Activated CD8-positive, alpha-beta memory T cell treated with anti-CD3 and anti-CD28 coated beads, Interleukin-2, amount 10 ng/mL, durations not matched to agents 7 days and 5 days (primary cell): Measurements from ENCODE around the gene PRKACA. TPM values are rescaled to one million over a fixed set of nuclear protein-coding genes. Genes with fewer than 3 reads are reported as not detected.
A peak's percentile ranks its signal among the peaks of the same experiment; 100 is the strongest.

Experiments used
- ATAC-seq: fragments of 150-1000 bp; cut with Tn5 transposase; one replicate; pipeline ENCODE4 v1.10.0; 2021; ENCODE audit warnings: moderate library complexity
- CTCF ChIA-PET: fragments of 350-600 bp; sonication (Branson Sonifier 250); formaldehyde crosslinking; loops from one replicate; lab custom pipeline; 2021; ENCODE audit warnings: antibody characterized with exemption; lab: Charles Lee
- DNase-seq: peaks from one replicate; pipeline ENCODE4 v3.0.0-alpha.2; 2020
- H3K27ac Mint-ChIP-seq: one replicate; pipeline ENCODE4 v1.8.0; 2021; ENCODE audit warnings: mild to moderate bottlenecking, mixed read lengths
- H3K27me3 Mint-ChIP-seq: one replicate; pipeline ENCODE4 v1.8.0; 2021; ENCODE audit warnings: mixed read lengths
- H3K36me3 Mint-ChIP-seq: one replicate; pipeline ENCODE4 v1.8.0; 2021; ENCODE audit warnings: mild to moderate bottlenecking, mixed read lengths
- H3K4me1 Mint-ChIP-seq: one replicate; pipeline ENCODE4 v1.8.0; 2021; ENCODE audit warnings: mixed read lengths
- H3K4me3 Mint-ChIP-seq: one replicate; pipeline ENCODE4 v1.8.0; 2021; ENCODE audit warnings: mild to moderate bottlenecking, moderate library complexity, mixed read lengths
- H3K9me3 Mint-ChIP-seq: one replicate; pipeline ENCODE4 v1.8.0; 2022; ENCODE audit warnings: low read depth, mixed read lengths
- total RNA-seq, 2 experiments: library from RNA; stranded (reverse); gene quantifications; one replicate each; pipeline ENCODE4 v1.2.3, GENCODE V29; 2021

The PRKACA gene
- total RNA-seq, 2 experiments from 2014 or later = 42.3 to 65.4 TPM

GRCh38 chr19:14142262-14143190, 25.0 kb upstream of the PRKACA start:
- peaks cover 10% of the 10 kb centered on the region for H3K4me1 Mint-ChIP-seq
- CTCF ChIA-PET = interaction anchor here (0.6 to 2.3 kb wide), 4 partner anchors 25 to 264 kb away, joined by 4 to 8 read pairs (median 5); no protein-coding TSS in a partner anchor
- ATAC-seq (no peak), DNase-seq (no peak)
- no peak overlapping the region for H3K4me3 Mint-ChIP-seq
- H3K27me3 Mint-ChIP-seq = no peaks in the 10 kb centered on the region
- peaks cover 2% of the 10 kb centered on the region for H3K36me3 Mint-ChIP-seq
- H3K9me3 Mint-ChIP-seq = no peaks in the 10 kb centered on the region
- H3K27ac Mint-ChIP-seq = no peak overlapping the region

GRCh38 chr19:14141041-14141440, 23.5 kb upstream of the PRKACA start:
- H3K27ac Mint-ChIP-seq = no peak overlapping the region
- ATAC-seq = no peak
- no peaks in the 10 kb centered on the region for H3K27me3 Mint-ChIP-seq
- no peak for DNase-seq
- H3K4me3 Mint-ChIP-seq = no peak overlapping the region
- no peaks in the 10 kb centered on the region for H3K9me3 Mint-ChIP-seq
- peaks cover 5% of the 10 kb centered on the region for H3K36me3 Mint-ChIP-seq
- peaks cover 13% of the 10 kb centered on the region for H3K4me1 Mint-ChIP-seq
- CTCF ChIA-PET = interaction anchor here (1.5 to 2.3 kb wide), 2 partner anchors 208 to 265 kb away, joined by 5 to 8 read pairs; no protein-coding TSS in a partner anchor

GRCh38 chr19:14139944-14140343, 22.4 kb upstream of the PRKACA start:
- Mint-ChIP-seq H3K9me3 (no peaks in the 10 kb centered on the region), H3K27ac (no peak overlapping the region), H3K4me1 (peaks cover 21% of the 10 kb centered on the region), H3K27me3 (no peaks in the 10 kb centered on the region), H3K4me3 (no peak overlapping the region), H3K36me3 (peaks cover 8% of the 10 kb centered on the region)
- no peak for DNase-seq
- no peak for ATAC-seq
- CTCF ChIA-PET = interaction anchor here (1.0 to 3.8 kb wide), 7 partner anchors 8 to 333 kb away, joined by 3 to 14 read pairs (median 3); partner anchors contain the start of gene MISP3

- H3K9me3 Mint-ChIP-seq = no peaks in the 10 kb centered on the region
- no peaks in the 10 kb centered on the region for H3K27me3 Mint-ChIP-seq
- no peak for ATAC-seq
- DNase-seq = no peak
- H3K4me3 Mint-ChIP-seq = peak overlapping the region; percentile 44
- CTCF ChIA-PET = interaction anchor here (1.0 to 3.8 kb wide), 10 partner anchors 9 to 281 kb away, joined by 3 to 38 read pairs (median 4); partner anchors contain the start of gene MISP3
- H3K4me1 Mint-ChIP-seq = peaks cover 31% of the 10 kb centered on the region
- H3K36me3 Mint-ChIP-seq = peaks cover 15% of the 10 kb centered on the region
- H3K27ac Mint-ChIP-seq = peak overlapping the region; percentile 29
These were observed 21.2 kb upstream of the PRKACA start for GRCh38 chr19:14138576-14139265.

- Mint-ChIP-seq H3K9me3 (no peaks in the 10 kb centered on the region), H3K36me3 (peaks cover 25% of the 10 kb centered on the region), H3K27me3 (no peaks in the 10 kb centered on the region), H3K4me1 (peaks cover 34% of the 10 kb centered on the region), H3K4me3 (peak within 1 kb of the TSS; percentile 88), H3K27ac (peak within 1 kb of the TSS; percentile 94)
- CTCF ChIA-PET = interaction anchor here (0.5 to 4.0 kb wide), 94 partner anchors 9 to 554 kb away, joined by 3 to 59 read pairs (median 5); partner anchors contain the start of genes ADGRE5, DNAJB1, GIPC1 and IL27RA
- ATAC-seq = peak; percentile 88
- DNase-seq = peak; percentile 99
These were observed 19.1 kb upstream of the PRKACA start, which contains the start of gene ASF1B for GRCh38 chr19:14136509-14137281. ASF1B (minus strand) TSS chr19:14136589; CDS start chr19:14136456, 133 bp downstream.

- ATAC-seq = no peak
- DNase-seq = no peak
- Mint-ChIP-seq H3K27ac (peak overlapping the region; percentile 94), H3K4me3 (peak overlapping the region; percentile 88), H3K4me1 (peaks cover 34% of the 10 kb centered on the region), H3K27me3 (no peaks in the 10 kb centered on the region), H3K36me3 (peaks cover 26% of the 10 kb centered on the region), H3K9me3 (no peaks in the 10 kb centered on the region)
- CTCF ChIA-PET = interaction anchor here (0.5 to 4.0 kb wide), 86 partner anchors 8 to 554 kb away, joined by 3 to 59 read pairs (median 5); partner anchors contain the start of genes ADGRE5, DNAJB1, GIPC1 and IL27RA
These were observed 18.5 kb upstream of the PRKACA start for GRCh38 chr19:14135985-14136508.

- CTCF ChIA-PET = interaction anchor here (0.6 to 4.0 kb wide), 15 partner anchors 10 to 372 kb away, joined by 3 to 59 read pairs (median 4); partner anchors contain the start of gene PRKACA
- H3K27me3 Mint-ChIP-seq = no peaks in the 10 kb centered on the region
- DNase-seq = no peak
- peaks cover 34% of the 10 kb centered on the region for H3K4me1 Mint-ChIP-seq
- peak overlapping the region; percentile 88 for H3K4me3 Mint-ChIP-seq
- ATAC-seq = no peak
- peaks cover 24% of the 10 kb centered on the region for H3K36me3 Mint-ChIP-seq
- H3K9me3 Mint-ChIP-seq = no peaks in the 10 kb centered on the region
- H3K27ac Mint-ChIP-seq = peak overlapping the region; percentile 94
These were observed 17.8 kb upstream of the PRKACA start for GRCh38 chr19:14135355-14135754.

GRCh38 chr19:14127929-14128509, 10.5 kb upstream of the PRKACA start:
- Mint-ChIP-seq H3K27me3 (no peaks in the 10 kb centered on the region), H3K4me1 (peaks cover 7% of the 10 kb centered on the region), H3K4me3 (no peak overlapping the region), H3K36me3 (peaks cover 34% of the 10 kb centered on the region), H3K9me3 (no peaks in the 10 kb centered on the region), H3K27ac (no peak overlapping the region)
- DNase-seq (no peak), ATAC-seq (no peak)
- CTCF ChIA-PET = interaction anchor here (1.2 kb wide), 1 partner anchor 9 kb away, joined by 4 read pairs; the partner anchor contains the start of gene ASF1B

- Mint-ChIP-seq H3K27ac (no peak overlapping the region), H3K4me1 (peaks cover 5% of the 10 kb centered on the region), H3K4me3 (no peak overlapping the region), H3K27me3 (no peaks in the 10 kb centered on the region), H3K36me3 (peaks cover 34% of the 10 kb centered on the region), H3K9me3 (no peaks in the 10 kb centered on the region)
- no peak for ATAC-seq
- DNase-seq = no peak
- CTCF ChIA-PET = no interaction called here
These were observed 9.6 kb upstream of the PRKACA start for GRCh38 chr19:14127176-14127575.

- no peak overlapping the region for H3K4me3 Mint-ChIP-seq
- peaks cover 11% of the 10 kb centered on the region for H3K4me1 Mint-ChIP-seq
- CTCF ChIA-PET = interaction anchor here (1.1 to 1.4 kb wide), 2 partner anchors 14 to 295 kb away, joined by 3 to 6 read pairs; partner anchors contain the start of gene ASF1B
- H3K36me3 Mint-ChIP-seq = peaks cover 26% of the 10 kb centered on the region
- no peak for ATAC-seq
- no peaks in the 10 kb centered on the region for H3K9me3 Mint-ChIP-seq
- no peaks in the 10 kb centered on the region for H3K27me3 Mint-ChIP-seq
- DNase-seq = no peak
- H3K27ac Mint-ChIP-seq = peak overlapping the region; percentile 3
These were observed 5.4 kb upstream of the PRKACA start for GRCh38 chr19:14122924-14123323.

- DNase-seq = no peak
- Mint-ChIP-seq H3K4me3 (no peak overlapping the region), H3K9me3 (no peaks in the 10 kb centered on the region), H3K36me3 (peaks cover 18% of the 10 kb centered on the region), H3K27me3 (no peaks in the 10 kb centered on the region), H3K27ac (no peak overlapping the region), H3K4me1 (peaks cover 25% of the 10 kb centered on the region)
- ATAC-seq = no peak
- CTCF ChIA-PET = interaction anchor here (0.9 to 1.1 kb wide), 2 partner anchors 15 to 16 kb away, joined by 5 read pairs; partner anchors contain the start of gene ASF1B
These were observed 2.9 kb upstream of the PRKACA start for GRCh38 chr19:14120497-14120780.
